NCI-H2171 treated with DMSO at 0.1 percent for 48 hours (cell line): ENCODE data around the gene ST6GALNAC3.

Experiments used
- DNase-seq: peaks from one replicate; lab custom pipeline; 2025; lab: John Stamatoyannopoulos, UW

The ST6GALNAC3 gene

DNA sequence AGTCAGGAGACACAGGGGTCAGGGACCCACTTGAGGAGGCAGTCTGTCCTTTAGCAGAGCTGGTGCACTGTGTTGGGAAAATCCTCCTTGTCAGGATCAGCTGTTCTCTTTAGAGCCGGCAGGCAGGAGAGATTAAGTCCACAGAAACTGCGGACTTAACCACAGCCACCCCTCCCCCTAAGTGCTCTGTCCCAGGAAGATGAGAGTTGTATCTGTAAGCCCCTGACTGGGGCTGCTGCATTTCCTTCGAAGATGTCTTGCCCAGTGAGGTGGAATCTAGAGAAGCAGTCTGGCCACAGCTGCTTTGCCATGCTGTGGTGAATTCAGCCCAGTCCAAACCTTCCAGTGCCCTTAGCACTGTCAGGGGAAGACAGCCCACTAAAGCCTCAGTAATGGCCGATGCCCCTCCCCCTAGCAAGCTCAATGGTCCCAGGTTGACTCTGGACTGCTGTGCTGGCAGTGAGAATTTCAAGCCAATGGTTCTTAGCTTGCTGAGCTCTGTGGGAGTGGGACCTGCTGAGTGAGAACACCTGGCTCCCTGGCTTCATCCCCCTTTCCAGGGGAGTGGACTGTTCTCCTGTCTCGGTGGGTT, 172.8 kb downstream of the ST6GALNAC3 start:
- no peak for DNase-seq

DNA sequence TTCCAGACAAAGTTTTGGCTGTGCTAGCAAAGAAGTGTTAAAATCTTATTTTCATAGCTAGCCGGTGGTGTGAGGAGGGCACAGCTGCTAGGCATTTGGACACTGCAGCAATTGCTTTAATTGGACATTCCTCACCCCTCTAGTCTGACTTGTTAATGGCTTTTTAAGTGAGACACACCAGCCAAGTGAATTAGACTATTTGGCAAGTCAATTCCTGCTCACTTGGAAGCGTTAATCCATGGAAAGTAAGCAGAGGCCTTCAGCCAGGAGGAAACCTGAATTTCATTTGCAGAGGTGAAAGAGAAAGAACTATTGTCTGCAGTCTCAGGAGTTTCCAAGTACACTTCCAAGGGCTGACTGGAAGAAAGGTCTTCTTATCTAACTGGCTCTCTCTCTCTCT, 175.7 kb downstream of the ST6GALNAC3 start:
- no peak for DNase-seq

DNA sequence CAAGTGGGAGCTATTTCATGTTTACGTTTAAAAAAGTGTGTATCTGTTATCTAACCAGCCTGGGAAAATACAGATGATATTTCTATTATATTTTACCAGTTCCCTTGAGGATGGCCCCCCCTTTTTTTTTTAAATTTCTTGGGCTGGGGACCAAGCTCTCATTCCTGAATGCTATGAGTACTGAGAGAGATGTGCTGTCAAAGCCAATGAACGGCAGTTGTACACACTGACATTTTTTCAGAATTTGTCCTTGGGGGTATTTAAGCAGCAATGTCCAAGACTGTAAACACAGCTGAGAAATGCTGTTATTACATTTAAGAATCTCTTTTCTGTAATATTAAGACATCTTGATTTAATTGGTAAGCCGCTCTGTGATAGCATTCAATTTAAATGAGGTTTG, 177.9 kb downstream of the ST6GALNAC3 start:
- no peak for DNase-seq

DNA sequence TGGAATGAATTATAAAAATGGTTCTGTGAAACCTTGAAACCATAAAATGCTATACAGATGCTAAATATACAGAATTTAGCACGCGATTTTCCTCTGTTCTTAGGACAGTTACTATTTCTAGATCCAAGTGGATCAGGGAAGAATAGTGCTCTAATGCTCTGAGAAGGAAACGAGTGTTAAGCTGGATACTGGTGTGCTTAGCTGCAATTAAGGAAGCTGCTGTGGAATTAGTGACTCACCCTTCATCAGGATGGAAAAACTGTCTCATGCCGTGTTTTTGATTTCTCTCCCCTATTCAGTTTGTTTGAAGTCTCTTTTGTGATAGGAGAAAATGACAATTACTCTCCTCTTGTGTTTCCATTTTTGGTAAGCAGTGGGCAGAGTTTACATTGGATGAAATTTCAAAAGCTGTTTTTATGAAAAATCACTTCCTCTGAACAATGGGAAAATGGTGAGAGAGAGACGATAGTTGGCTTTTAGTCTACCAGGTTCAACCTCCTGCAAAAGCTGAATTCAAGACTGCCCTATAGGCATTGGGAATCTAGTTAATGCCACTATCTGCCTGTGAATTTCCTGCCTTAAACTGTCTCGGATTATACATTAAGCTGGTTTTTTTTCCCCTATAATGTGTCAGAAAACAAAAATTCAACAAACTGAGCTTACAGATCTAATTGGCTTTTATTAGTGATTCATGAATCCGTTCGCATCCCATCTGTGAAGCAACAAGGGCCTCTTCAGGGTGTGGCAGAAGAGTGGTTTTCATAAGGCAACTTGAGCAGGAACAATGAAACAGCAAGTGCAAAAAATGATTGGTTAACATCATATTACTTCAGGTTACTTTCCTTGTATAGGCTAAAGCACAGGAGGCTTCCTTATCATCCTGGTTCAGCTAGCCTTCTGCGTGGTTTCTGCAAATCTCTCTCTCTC, 179.8 kb downstream of the ST6GALNAC3 start:
- DNase-seq = peak; percentile 33

DNA sequence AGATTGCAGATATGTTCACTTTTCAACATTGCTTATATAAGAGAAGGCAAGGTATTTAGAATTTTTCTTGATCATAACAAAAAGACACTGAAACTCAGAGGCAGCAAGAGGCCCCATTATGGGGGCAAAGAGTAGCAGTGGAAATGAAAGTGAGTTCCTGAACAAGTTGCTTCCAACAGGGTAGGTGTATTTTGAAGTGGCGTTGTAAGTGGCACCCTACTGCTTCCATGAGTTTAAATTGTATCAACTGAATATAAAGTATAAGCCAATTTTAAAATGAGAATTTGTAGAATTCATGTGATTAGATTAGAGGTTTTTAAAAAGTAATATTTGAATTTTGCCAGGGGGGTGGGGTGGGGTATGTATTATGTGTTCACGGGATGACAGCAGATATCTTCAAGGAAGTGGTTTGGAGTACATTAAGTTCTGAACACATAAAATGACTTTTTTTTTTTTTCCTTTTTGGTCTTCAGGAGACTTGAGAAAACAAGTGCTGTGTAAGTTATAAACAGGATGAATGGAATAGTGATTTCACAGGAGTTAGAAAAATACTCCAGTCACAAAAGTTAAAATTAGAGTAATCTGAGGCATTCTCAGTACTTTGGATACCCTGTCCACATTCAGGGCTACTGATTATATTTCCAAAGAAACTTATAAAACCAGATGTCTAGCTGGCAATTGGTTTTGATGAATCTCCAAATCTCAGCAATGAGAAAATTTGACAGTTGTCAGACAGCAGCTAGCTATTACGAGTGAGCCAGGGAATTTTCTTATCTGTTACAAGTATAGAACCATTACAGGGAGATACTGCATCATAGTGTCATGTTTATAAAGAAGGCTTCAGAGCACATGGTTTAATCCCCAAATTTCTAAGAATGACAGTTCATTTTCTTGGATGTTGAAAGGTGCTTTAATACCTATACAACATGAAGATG, 182.0 kb downstream of the ST6GALNAC3 start:
- no peak for DNase-seq

DNA sequence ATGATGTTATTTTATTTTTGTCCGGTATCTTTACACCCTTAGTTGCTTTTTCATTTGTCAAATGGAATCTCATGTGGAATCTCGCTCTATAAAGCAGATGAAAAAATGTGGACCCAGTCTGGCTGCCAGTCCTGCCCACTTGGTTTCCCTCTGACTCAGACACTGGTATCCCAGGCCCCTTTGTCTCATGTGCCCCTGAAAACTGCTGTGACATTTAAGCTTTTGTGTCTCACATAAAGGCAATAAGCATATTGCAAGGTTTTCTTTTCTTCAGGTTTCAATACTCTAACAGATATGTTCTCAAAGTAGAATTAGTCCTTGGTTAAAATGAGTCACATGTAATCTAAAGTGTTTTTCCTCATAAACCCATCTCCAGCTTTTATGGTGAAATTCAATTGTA, 183.3 kb downstream of the ST6GALNAC3 start:
- no peak for DNase-seq

DNA sequence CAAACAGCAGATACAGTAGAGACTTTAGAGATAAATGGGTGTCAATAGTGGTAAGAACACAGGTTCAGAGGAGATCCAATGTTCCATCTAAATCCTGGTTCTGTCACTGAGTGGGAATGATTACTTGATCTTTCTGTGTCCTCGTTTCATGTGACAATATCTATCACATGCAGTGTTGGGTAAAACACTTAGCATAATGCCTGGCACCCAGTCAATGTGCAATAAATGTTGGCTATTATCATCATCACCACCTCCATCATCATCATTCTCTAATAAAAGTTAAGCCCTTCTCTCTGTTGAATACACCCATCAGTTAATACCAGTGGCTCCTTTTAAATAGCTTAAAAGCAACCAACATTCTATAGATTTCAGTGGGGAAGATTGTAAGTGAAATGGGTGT, 184.7 kb downstream of the ST6GALNAC3 start:
- no peak for DNase-seq

DNA sequence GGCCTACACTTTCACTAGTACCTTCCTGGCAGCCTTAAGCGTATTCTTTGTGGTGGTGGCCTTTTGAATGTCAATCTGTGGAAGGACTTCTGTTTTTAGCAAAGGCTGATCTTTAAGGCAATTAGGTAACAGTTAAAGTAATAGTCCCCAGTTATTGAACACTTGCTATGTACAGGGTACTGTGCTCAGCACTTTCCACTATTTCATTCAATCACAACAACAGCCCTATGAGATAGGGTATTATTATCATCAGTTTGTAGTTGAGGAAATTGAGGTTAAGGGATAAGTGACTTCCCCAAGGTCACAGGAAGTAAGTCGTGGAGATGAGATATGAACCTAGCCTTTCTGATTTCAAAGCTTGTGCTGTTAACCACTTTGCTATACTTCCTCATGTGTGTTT, 185.7 kb downstream of the ST6GALNAC3 start:
- DNase-seq = no peak

DNA sequence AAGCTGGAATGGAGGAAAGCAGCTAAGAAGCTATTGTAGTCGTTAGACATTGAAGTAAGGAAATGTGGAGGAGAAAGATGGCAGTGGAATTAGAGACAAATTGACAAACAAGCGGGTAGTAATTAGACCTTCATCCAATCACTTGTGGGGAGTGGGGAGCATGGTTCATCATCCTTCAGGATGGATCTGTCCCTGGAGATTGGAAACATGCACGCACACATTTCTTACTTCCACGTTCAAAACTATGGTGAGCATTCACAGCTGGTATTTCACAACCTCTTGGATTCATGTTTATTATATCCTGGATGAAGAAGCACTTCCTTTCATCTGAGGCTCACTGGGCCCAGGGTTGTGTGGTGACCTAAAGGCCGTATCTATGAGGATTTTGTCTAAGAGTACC, 188.1 kb downstream of the ST6GALNAC3 start:
- no peak for DNase-seq

DNA sequence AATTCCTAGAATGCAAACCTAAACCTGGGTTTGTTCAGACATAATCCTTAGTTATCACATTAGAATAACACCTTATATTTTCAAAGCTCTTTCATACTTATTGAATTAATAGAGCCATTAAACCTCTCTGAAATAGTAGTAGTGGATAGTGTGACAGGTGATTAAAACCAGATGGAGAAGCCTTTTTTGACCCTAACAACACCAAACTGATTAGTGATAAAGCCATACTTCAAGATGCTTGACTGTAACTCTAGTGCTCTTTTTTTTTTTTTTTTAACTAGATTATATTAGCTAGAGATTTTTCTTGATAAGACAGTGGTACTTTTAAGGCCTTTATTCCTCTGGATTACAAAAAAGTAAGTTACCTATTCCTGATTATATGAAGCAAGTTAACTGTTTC, 190.1 kb downstream of the ST6GALNAC3 start:
- DNase-seq = no peak

DNA sequence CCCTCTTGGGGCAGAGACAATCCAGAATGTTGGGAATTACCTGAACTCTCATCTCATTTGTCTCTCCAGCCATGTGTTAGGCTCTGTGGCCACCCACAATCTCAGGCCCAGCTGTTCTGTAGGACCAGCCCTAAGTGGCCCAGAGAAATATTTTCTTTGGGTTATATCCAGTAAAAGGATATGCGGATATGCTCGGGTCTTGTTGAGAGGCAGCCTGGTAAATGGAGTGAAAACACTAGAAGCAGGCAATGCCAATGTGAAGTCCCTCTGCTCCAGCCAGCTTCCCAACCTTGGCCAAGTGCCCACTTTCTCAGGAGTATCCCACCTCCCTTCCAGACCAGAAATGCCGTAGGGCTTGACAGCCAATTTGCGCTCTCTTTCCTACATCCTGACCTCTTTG, 192.2 kb downstream of the ST6GALNAC3 start:
- no peak for DNase-seq

DNA sequence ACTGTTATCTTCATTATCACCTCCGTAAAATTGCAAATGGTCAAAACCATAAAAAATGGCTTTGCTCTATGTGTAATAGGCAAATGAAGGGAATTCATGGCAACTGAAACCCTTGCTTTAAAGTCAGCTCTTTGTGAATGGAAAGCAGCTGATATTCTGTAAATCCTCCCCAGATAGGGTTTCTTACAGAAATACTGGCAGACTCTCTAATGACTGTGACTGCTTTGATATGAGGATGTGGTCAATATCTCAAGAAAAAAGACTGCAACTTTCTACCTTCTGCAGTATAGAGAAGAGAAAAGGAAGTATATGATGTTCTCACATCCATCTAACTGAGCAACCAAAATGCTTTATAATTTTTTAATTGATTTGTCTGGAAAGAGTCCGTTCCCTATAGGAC, 193.1 kb downstream of the ST6GALNAC3 start:
- DNase-seq = no peak

DNA sequence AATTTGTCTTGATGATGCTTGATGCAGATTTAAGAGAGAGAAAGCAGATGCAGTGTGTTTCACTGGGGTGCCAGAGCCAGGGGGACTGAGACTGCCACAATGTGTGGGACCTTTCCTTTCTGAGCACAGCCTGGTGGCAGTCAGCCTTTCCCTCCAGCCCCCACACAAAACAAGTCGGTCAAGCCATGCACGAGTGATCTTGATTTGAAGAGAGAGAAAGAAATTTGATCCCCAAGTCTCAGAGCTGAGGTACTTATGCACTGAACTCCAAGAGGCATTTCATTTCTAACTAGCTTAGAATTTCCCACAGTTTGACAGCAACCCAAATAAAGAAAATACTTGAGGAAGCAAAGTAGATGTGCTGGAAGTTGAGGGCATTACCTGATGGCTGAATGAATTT, 193.8 kb downstream of the ST6GALNAC3 start:
- DNase-seq = peak; percentile 88

DNA sequence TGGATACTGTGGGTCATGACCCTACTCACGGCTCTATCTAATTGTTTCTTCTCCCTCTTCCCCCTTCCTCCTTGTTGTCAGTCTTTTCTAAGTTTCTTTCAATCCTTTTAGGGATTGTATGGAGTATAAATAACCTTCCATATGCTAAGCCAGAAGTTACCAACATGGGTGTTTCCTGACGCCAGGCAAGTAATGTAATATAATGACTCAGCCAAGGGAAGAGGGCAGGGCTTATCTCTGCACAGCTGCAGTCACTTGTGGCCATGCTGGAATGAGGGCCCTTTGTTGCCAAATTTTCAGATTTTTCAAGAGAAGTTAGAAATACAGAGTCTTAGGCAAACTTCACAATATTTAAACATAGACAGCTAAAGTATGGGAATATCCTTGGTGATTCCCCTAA, 194.6 kb downstream of the ST6GALNAC3 start:
- peak; percentile 86 for DNase-seq

DNA sequence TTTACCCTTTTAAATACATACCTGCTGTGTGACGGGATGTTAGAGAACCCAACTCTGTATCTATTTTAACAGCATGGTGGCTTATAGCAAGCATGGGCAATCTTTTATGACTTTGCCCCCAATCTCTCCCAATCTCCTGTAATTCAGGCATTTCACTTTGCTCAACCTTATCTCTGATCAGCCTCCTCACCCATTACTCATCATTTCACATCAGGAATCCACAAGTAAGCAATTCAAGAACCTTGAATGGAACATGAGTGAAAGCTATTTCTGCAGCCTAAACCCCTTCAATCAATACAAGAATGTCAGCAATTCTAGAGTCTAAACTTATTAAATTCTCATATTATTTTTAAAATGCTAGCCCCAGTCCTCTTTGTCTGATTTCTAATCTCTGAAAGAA, 199.8 kb downstream of the ST6GALNAC3 start:
- no peak for DNase-seq

DNA sequence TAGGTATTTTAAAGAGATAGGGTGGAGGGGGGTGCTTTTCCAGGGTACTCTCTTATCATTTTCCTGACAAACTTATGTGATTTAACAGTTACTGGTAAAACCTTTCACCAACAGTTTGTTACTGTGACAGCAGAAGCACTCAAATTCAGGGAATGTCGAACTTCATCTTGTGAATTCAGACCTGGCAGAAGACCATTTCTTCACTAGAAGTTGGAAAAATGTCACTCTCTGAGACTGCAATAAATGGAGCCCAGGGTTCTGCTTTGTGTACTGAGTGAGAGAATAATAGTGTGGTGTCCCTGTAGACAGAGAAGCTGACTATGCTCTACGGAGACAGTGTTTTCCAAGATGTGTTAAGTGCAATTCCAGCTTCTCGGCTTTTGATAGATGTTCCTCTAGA, 200.2 kb downstream of the ST6GALNAC3 start:
- no peak for DNase-seq

DNA sequence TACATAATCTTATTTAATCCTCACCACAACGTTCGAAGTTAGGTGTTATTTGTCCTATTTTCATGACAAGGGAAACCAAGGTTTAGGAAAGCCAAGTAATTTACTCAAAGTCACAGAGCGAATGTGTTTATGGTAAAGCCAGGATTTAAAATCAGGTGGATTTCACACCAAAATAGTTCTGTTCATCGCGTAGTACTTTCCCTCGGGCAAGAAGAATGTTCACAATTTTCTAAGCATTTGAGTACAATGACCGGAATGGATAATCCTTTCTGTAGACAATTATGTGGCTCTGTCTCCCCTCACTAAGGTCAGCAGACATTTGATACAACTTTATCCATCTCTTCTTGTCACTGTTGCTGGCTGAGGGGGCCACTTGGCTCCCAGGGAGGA, 204.2 kb downstream of the ST6GALNAC3 start:
- DNase-seq = no peak

DNA sequence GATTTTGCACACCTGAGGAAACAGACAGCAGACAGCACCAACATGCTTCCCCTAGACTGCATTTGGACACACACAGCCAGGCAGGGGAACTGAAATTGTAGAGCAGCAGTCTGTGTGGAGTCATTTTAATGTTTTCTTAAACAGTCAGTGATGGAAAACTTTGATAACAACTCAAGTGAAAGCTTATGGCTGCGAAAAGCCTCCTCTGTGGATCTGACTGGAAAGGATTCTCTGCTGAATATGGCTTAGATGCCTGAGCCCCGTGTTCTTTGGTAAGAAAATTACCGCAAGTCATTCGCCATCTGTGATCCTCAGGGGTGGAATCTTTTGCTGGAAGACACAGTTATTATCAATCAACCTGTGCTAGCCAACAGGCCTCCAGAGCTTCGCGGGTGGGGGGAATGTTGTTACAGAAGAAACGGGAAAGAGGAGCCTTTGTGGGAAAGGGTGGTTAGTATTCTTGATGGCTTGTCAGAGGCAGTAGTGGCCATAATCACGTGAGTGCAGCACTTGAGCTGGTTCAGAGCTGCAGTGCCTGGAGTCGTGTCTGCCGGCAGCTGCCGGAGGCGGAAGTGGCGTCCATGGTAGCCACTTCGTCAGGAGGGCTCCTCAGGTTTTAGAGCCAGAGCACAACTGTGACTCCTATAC, 204.7 kb downstream of the ST6GALNAC3 start:
- peak; percentile 42 for DNase-seq

DNA sequence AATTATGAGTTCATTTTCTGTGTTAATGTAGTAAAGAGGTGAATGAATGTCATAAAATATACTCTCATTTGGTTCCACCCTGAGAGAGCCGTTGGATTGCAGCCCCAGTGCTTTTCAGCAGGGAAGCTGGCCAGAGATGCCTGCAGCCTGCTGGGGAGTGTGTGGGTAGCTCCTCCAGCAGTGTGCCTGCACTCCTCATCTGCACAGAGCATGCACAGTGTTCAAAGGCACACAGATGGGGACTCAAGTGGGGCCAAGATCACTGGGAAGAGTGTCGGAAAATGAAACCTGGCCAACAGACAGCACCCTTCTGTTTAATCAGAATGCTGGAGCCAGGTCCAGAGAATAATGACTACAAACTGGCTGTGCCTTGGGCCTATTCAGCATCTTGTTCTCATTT, 206.8 kb downstream of the ST6GALNAC3 start:
- DNase-seq = peak; percentile 86

DNA sequence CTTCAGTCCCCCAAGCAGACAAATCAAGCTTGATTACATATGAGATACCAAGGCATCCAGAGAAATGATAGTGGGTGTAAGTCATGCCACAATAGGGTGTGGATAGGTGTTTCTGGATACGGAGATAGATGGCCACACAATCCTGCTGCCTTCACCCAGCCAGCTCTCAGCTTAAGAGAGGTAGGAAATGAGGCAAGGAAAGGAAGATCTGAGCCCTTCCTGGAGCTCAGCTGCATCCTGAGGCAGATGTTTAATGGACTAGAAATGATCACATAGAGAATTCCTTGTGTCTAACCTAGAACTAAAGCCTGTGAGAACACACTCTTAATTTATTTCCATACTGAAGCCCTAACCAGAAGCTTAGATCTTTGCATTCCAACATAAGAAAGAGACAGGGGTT, 210.3 kb downstream of the ST6GALNAC3 start:
- no peak for DNase-seq

DNA sequence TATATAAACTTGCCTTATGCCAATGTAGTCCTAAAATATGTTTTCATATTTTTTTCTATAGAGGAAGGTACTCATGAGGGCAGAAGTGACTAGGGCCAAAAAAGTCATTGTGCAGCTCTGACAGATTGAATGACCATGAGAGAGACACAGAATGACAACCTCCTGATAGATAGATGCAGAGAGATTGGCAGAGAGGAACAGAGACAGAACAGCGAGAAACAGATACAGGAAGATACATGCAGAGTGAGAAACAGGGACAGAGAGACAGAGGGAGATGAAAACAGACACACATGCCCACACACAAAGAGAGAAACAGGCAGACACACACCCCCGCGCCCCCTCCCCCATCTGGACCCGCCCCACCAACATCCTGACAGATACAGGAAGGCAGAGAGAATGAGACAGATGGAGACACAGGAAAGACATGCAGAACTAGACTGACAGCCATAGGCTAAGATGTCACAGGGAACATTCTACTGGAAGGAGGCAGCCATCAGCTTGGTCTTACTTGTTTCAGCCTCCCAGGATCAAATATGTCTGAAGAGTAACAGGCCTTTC, 211.1 kb downstream of the ST6GALNAC3 start:
- DNase-seq = peak; percentile 59

DNA sequence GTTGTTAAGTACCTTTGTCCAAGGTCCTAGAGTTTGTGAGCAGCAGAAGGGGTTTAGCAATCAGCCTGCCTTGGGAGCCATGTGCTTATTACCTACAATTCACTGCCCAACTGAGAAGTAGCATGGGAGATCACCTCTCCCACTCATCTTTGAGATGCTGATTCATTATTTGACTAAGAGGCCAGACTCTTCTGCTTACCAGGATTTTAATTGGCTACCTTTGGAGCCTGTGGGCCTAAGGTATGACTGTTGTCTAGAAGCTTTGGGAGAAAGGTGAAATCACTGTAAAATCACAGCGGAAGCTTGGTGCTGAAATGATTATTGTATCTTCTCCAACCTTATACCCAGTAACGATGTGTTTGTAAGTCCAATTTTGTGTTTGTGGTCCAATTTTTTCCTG, 213.4 kb downstream of the ST6GALNAC3 start:
- no peak for DNase-seq
